Natural killer cell (primary cell): ENCODE measurements around the gene DNASE2. TPM values are rescaled to one million over a fixed set of nuclear protein-coding genes. Genes with fewer than 3 reads are reported as not detected.

Experiments
- ATAC-seq, 3 donors: fragments of 150-1000 bp in 2 of 3; fragments of 200-7000 bp in 1 of 3; cut with Tn5 transposase; 1 replicate in 1 of 3; 2 replicates in 2 of 3; pipeline ENCODE4 v1.10.0; 2021; ENCODE audit warnings: mild to moderate bottlenecking in 2 of 3, moderate library complexity in 2 of 3
- DNase-seq, 2 donors: peaks; one replicate each; pipeline versions ENCODE4 v3.0.0 to v3.0.0-alpha.2; 2013 to 2021; ENCODE audit warnings: mixed read lengths in 1 of 2
- H3K27ac ChIP-seq: one replicate; pipeline ENCODE4 v1.5.1; 2013; ENCODE audit warnings: mild to moderate bottlenecking, low read length
- H3K27me3 ChIP-seq: one replicate; pipeline ENCODE4 v1.6.1; 2013; ENCODE audit warnings: low read length; ENCODE audit not compliant: control insufficient read depth, insufficient read depth
- H3K36me3 ChIP-seq: one replicate; pipeline ENCODE4 v1.6.1; 2013; ENCODE audit warnings: low read length; ENCODE audit not compliant: control insufficient read depth, insufficient read depth
- H3K4me1 ChIP-seq: one replicate; pipeline ENCODE4 v1.6.1; 2013; ENCODE audit warnings: low read length; ENCODE audit not compliant: control insufficient read depth, insufficient read depth
- H3K4me3 ChIP-seq: one replicate; pipeline ENCODE4 v1.5.1; 2013; ENCODE audit warnings: low read length
- H3K9me3 ChIP-seq: one replicate; pipeline ENCODE4 v1.6.1; 2013; ENCODE audit warnings: low read length; ENCODE audit not compliant: control insufficient read depth, insufficient read depth
- H3K27ac Mint-ChIP-seq, 2 donors: one replicate each; pipeline ENCODE4 v1.8.0; 2022; ENCODE audit warnings: mild to moderate bottlenecking in 2 of 2, mixed read lengths in 2 of 2, moderate library complexity in 1 of 2
- H3K27me3 Mint-ChIP-seq, 2 donors: one replicate each; pipeline ENCODE4 v1.8.0; 2022; ENCODE audit warnings: low read depth in 2 of 2, mixed read lengths in 2 of 2
- H3K36me3 Mint-ChIP-seq: one replicate; pipeline ENCODE4 v1.8.0; 2022; ENCODE audit warnings: mixed read lengths
- H3K4me1 Mint-ChIP-seq, 2 donors: one replicate each; pipeline ENCODE4 v1.8.0; 2022; ENCODE audit warnings: mixed read lengths in 2 of 2
- H3K4me3 Mint-ChIP-seq: one replicate; pipeline ENCODE4 v1.8.0; 2022; ENCODE audit warnings: mild to moderate bottlenecking, moderate library complexity, mixed read lengths
- H3K9me3 Mint-ChIP-seq, 2 donors: one replicate each; pipeline ENCODE4 v1.8.0; 2022; ENCODE audit warnings: mixed read lengths in 2 of 2
- CTCF ChIP-seq: fragments of 200-600 bp; IDR thresholded peaks from one replicate; pipeline ENCODE4 v1.8.0; 2022; ENCODE audit warnings: antibody characterized with exemption
- WGBS: methylation state at CpG from one replicate; pipeline ENCODE4 v1.1.7; 2013; ENCODE audit warnings: missing lambda C conversion rate; ENCODE audit not compliant: insufficient coverage; 5-methylcytosine and 5-hydroxymethylcytosine counted together
- intact Hi-C: fragments of 100-400 bp; cut with micrococcal nuclease; formaldehyde crosslinking; loops from one replicate; pipeline ENCODE4 v1.14.2; 2022
- total RNA-seq, 4 donors: library from RNA; stranded (reverse); fragments of 120-200 nt in 1 of 4; gene quantifications; one replicate each; pipeline versions ENCODE4 v1.2.3 to v1.2.4, GENCODE V29; 2013 to 2022

DNASE2 gene
- total RNA-seq, 3 donors from 2014 or later (not counting 1 experiment from before 2014, with no cell fraction given), result 28.3 to 31.7 (median 31.2) TPM

GRCh38 chr19:12884926-12885748, 3.9 kb upstream of the DNASE2 start:
- H3K27me3 ChIP-seq, result no peaks in the 10 kb centered on the region
- H3K9me3 ChIP-seq, result peaks cover 11% of the 10 kb centered on the region
- H3K27ac ChIP-seq, result no peak overlapping the region
- Mint-ChIP-seq H3K27me3 (no peaks in the 10 kb centered on the region), H3K4me3 (peak overlapping the region; percentile 90), H3K4me1 (peaks cover 23 to 33% of the 10 kb centered on the region in 2 donors), H3K27ac (peak overlapping the region in 1 of 2 donors; percentile 63), H3K36me3 (no peaks in the 10 kb centered on the region), H3K9me3 (no peaks in the 10 kb centered on the region)
- ATAC-seq (peak; percentile 72 to 81 (median 76)), DNase-seq (peak; percentile 76 to 91)
- TF ChIP-seq CTCF, result peak; percentile 76
- H3K4me3 ChIP-seq, result peak overlapping the region; percentile 49
- H3K36me3 ChIP-seq, result no peaks in the 10 kb centered on the region
- WGBS, result under 1% methylated on average over 73 of the region's 73 CpGs
- H3K4me1 ChIP-seq, result peaks cover 44% of the 10 kb centered on the region
- intact Hi-C loops, result loop anchor here (1.0 kb wide), 1 partner anchor 80 kb away; no protein-coding TSS in a partner anchor

- Histone ChIP-seq H3K27ac (no peak overlapping the region), H3K4me3 (peak overlapping the region; percentile 49), H3K4me1 (peaks cover 49% of the 10 kb centered on the region), H3K27me3 (no peaks in the 10 kb centered on the region), H3K9me3 (peaks cover 11% of the 10 kb centered on the region), H3K36me3 (no peaks in the 10 kb centered on the region)
- WGBS, result 73% methylated on average over 12 of the region's 12 CpGs
- intact Hi-C loops, result no loop called here
- Mint-ChIP-seq H3K4me1 (peaks cover 23 to 39% of the 10 kb centered on the region in 2 donors), H3K4me3 (peak overlapping the region; percentile 90), H3K27me3 (no peaks in the 10 kb centered on the region), H3K27ac (no peak overlapping the region), H3K36me3 (no peaks in the 10 kb centered on the region), H3K9me3 (no peaks in the 10 kb centered on the region)
- DNase-seq (no peak), ATAC-seq (no peak)
- no peak for TF ChIP-seq CTCF
Observed at GRCh38 chr19:12884627-12884925, 3.3 kb upstream of the DNASE2 start.

GRCh38 chr19:12884202-12884601, 3.0 kb upstream of the DNASE2 start:
- Mint-ChIP-seq H3K27ac (no peak overlapping the region), H3K36me3 (no peaks in the 10 kb centered on the region), H3K4me1 (peaks cover 23 to 39% of the 10 kb centered on the region in 2 donors), H3K27me3 (no peaks in the 10 kb centered on the region), H3K9me3 (no peaks in the 10 kb centered on the region), H3K4me3 (peak overlapping the region; percentile 49)
- Histone ChIP-seq H3K27me3 (no peaks in the 10 kb centered on the region), H3K36me3 (no peaks in the 10 kb centered on the region), H3K27ac (no peak overlapping the region), H3K4me1 (peaks cover 49% of the 10 kb centered on the region), H3K4me3 (no peak overlapping the region), H3K9me3 (peaks cover 11% of the 10 kb centered on the region)
- no peak for ATAC-seq
- DNase-seq, result no peak
- 93% methylated on average over 3 of the region's 3 CpGs for WGBS
- intact Hi-C loops, result no loop called here
- TF ChIP-seq CTCF, result no peak
